HG03159 (cell line): ENCODE measurements around the gene ETNK2.

Source experiments
- ATAC-seq: cut with Tn5 transposase; IDR thresholded peaks from one replicate; pipeline ENCODE4 v1.9.1; 2021; ENCODE audit warnings: mild to moderate bottlenecking, moderate library complexity; ENCODE audit not compliant: unreplicated experiment

Gene ETNK2

DNA sequence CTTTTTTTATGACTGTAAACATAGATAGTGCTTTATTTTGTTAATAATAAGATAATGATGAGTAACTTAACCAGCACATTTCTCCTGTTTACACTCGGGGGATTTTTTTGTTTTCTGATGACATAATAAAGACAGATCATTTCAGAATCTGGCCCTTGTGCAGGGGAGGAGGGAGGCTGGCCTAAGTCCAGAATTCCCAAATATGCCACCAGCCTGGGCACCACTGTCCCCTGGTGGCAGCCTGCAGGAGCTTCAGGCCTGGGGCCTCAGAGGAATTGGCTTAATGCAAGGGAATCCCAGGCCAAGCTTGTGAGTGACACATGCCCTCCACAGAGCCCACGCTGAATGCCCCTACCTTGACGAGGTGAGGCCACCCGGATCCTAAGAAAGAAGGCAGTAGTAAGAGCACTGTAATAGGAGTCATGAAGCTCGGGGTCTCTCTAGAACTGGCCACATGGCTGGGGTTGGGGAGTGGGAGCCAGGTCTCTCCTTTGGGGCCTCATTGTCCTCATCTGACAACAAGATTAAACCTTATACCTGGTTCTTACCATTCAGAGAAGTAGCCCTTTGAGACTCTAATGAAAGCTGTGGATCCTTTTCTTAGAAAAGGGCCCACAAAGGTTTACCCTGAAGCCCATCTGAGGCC lies 24.1 kb downstream of the ETNK2 start:
- ATAC-seq: no peak

DNA sequence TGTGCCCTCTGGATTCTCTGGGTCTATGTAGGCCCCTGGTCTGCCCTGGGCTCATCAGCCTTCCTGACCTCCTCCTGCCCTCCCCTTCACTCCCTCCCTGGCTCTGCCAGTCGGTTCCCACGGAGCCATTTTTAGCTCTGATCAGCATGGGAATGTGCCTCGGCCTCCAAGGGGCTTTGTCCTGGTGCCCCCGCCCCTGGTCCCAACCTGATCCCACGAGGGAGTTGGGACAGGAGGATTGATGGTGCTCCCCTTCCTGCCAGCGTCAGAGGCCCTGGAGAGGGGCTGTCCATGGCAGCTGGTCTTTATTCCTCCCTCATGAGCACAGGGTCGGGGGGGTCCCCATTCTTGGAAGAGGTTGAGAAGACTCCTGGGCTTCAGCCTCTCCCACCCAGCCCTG lies 24.9 kb downstream of the ETNK2 start:
- ATAC-seq: no peak

DNA sequence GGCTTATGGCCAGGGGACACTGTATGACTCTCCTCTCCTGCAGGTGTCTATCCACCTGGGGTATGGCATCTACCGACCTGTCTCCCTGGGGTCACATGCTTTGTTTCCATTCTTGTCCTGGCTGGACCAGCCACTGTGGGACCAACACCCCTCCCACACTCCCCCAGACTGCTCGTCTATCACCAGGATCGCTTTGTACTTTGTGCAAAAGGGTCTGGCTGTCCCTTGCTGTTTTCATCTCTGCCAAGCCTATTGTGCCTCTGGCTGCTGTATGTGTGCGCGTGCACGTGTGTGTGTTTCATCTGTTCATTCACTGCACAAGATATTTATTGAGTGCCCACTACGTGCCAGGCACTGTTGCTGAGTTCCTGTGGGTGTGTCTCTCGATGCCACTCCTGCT lies 25.5 kb downstream of the ETNK2 start:
- ATAC-seq: no peak

DNA sequence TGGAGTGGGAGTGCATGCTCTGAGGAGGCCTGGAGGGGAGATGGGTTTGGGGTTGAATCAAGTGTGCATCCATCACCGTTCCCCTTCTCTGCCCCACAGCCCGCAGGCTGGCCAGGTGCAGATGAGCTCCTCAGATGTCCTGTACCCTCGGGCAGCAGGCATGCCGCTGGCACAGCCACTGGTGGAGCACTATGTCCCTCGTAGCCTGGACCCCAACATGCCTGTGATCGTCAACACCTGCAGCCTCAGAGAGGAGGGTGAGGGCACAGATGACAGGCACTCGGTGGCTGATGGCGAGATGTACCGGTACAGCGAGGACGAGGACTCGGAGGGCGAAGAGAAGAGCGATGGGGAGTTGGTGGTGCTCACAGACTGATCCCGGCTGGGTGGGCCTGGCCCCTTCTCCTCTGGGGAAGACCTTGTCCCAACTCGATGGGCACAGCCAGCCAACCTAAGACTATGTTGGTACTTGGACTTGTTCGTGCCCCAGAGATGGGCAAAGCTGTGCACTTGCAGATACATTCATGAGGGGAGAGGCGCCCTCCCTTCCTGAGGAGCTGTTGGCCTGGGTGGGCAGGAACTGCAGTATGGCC lies 26.0 kb downstream of the ETNK2 start:
- no peak for ATAC-seq

DNA sequence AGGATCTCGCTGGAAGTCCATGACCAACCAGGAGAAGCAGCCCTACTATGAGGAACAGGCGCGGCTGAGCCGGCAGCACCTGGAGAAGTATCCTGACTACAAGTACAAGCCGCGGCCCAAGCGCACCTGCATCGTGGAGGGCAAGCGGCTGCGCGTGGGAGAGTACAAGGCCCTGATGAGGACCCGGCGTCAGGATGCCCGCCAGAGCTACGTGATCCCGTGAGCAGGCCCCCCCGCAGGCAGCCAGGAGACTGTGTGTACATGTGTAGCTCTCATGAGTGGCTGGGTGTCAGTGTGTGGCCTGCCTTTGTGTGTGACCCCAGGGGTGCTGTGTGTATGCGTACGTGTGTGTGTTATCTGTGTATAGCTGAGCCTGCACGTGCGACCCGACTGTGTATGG lies 27.2 kb downstream of the ETNK2 start:
- no peak for ATAC-seq

DNA sequence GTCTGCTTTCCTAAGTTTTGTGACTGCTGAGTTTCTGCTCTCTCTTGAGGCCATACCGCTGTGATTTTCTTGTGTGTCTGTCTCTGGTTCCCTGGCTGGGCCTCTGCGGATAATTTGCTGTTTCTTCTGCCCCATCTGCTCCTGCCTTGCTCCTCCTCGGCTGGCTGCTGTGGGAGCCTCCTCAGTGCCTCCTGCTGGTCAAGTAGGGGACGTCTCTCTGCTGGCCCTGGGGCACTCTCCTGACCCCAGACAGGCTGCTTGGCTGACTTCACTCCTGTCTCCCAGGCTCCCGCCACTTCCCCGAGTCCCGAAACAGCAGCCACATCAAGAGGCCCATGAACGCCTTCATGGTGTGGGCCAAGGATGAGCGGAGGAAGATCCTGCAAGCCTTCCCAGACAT lies 28.5 kb downstream of the ETNK2 start:
- no peak for ATAC-seq

DNA sequence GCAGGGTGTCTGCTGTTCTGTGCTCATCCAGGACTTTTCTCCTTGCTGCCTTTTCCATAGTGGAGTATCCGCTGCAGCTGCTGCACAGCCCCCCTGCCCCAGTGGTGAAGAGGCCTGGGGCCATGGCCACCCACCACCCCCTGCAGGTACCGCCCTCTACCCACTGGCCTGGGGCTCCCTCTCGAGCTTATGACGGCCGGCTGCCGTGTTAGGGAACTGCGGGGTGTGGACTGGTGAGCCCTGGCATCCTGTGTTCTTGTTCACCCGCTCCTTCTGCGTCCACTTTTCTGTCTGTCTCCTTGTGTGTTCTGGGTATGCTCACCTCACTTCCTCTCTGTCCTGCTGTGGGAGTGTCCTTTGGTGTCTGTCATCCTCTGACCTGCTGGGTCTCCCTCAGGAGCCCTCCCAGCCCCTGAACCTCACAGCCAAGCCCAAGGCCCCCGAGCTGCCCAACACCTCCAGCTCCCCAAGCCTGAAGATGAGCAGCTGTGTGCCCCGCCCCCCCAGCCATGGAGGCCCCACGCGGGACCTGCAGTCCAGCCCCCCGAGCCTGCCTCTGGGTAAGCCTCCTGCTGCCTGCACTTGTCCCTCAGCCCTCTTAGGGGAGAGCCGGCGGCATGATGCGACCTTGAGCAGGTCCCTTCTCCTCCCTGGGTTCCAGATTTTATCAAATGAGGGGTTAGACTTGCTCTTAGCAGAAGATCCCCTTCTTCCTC lies 29.8 kb downstream of the ETNK2 start:
- ATAC-seq: no peak

DNA sequence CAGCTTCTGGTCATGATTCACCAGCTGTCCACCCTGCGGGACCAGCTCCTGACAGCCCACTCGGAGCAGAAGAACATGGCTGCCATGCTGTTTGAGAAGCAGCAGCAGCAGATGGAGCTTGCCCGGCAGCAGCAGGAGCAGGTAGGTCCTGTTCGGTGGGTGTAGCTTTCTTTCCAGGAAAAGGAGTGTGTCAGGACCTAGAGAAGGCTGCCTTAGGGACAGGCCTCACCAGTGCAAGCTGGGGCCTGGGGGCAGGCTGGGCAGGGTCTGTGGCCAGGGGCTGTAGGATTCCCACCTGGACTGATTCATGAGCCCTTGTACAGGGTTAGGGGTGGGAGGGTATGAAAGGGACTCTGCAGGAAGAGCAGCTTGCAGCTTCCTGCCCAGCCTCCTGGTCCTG lies 35.3 kb downstream of the ETNK2 start:
- no peak for ATAC-seq

DNA sequence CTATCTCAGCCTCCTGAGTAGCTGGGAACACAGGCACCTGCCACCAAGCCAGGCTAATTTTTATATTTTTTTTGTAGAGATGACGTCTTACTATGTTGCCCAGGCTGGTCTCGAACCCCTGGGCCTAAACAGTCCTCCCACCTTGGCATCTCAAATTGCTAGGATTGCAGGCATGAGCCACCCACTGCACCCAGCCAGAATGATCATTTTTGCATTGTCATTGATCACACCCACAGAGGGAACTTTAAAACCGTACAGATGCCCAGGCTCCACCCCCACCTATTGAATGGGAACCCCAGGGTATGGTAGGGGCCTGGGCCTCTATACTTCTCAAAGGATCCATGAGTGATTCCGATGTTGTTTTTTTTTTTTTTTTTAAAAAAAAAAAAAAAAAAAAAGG lies 36.7 kb downstream of the ETNK2 start:
- ATAC-seq: no peak

DNA sequence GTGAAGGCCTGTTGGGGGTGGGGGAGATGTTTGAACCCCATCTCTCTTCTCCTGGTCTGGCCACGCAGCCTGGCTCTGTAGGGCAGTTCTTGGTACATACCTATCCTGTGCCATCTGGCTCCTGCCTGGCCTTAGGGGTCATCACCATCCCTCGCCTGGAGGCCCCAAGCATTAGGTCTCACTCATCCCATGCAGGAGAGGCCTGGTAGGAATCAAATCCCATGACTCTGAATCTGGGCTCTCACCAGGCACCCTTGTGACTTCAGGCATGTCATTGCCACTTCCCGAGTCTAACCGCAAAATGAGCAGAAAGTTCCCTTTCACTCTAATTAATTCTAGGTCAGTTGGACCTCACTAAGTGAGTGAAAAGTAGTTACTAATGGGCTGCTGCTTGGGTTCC lies 37.2 kb downstream of the ETNK2 start:
- no peak for ATAC-seq

DNA sequence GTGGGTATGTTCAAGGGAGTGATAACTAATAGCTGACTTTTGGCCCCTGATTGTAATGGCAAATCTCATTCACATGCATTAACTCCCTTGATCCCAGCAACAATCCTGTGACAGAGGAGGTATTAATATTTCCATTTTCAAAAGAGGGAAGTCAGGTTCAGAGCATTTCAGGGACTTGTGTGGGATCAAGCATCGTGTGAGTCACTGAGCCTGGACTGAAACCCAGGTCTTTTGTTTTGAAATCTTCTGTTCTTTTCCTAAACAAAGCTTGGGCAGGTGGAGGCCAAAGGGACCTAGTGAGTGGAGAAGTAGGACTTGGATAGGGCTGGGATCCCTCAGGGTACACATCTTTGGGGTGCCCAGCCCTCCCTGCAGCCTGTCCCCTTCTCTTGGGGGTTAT lies 37.9 kb downstream of the ETNK2 start:
- no peak for ATAC-seq

DNA sequence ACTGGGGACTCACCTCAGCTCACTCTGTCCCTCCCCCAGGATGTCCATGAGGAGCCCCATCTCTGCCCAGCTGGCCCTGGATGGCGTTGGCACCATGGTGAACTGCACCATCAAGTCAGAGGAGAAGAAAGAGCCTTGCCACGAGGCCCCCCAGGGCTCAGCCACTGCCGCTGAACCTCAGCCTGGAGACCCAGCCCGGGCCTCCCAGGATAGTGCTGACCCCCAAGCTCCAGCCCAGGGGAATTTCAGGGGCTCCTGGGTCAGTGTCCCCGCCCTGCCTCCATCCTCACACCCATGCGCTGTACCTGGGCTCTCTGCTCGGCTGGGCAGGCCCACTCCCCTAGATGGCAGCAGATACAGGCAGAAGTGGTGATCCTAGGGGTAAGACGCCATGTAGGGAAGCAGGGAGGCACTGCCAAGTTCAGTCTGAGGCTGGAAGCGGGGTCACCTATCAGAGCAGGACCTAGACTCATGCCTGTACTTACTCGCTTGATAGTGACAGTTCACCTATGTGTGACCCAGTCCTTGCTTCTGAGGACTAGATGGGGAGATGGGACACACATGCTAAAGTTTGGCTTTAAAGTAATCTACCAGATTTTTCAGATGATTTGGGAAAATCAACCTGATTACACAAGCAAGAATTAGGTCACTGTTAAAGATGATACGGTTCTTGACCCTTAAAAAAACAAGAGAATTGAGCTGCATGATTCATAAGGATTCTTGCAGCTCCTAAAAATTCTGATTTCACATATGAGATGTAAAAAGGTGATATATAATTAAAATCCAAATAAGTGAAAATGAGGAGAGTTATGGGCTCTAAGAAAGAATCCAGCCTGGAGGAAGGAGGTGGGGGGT lies 38.7 kb downstream of the ETNK2 start:
- ATAC-seq: no peak

DNA sequence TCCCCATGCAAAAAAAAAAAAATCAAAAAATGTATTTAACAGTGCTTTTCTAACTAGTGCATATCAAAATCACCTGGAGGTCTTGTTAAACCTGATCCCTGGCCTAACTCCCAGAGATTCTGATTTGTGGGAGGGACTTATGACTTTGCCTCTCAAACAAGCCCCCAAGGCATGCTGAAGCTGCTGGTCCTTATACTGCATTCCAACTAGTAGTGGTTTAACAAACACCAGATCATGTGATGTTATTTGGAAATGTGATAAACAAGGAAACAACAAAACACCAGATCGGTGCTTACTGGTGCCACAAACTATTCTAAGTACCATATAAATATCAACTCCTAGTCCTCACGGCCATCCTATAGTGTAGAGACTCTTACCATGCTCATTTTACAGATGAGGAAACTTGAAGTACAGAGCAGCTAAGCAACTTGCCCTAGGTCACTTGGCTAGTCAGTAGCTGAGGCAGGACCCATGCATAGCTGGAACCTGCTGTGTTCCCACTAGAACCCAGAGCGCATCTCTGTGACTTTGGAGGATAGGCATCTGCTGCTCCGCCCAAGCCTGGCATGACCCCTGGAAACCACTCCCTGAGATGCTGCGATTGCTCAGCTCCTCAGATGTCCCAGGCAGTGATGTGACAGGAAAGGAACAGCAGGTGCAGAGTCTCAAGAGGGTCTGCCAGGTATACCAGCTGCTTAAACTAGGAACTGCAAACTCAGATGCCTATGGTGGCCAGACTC lies 40.8 kb downstream of the ETNK2 start:
- no peak for ATAC-seq

DNA sequence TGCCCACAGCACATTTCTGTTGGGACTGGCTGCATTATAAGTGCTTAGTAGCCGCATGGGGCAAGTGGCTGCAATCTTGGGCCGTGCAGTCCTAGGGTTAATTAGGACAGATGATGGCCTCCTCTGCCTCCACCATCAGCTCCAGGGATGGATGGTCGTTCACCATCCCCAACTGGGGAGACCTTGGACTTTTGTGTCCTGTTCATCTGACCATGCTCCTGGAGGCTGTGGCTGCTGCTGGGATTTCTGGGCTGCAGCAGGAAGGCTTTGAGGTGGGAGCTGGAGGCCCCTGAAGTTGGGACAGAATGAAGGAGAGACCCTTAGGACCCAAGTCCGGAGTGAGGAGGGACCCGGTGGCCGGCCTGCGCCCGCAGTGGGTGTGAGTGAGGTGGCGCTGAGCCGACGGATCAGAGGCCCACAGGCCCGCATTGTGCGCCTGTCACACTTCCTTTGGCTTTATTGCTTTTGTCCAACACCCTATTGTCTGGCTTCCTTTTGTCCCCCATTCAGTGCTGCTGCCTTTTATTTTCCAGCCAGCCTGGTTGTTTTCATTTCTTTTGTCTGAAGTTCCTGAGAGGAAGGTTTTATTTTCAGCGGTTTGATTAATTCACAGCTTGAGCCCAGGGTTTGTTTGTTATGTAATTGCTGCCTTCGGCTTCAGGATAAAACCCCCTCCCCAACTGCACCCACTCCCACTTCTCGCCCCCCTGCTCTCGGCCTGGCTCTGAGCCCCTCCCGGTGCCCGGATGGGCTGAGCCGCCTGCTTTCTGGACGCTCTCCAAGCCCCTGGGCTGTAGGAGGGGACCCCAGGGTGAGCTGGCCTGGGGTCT lies 43.3 kb downstream of the ETNK2 start:
- ATAC-seq: no peak

DNA sequence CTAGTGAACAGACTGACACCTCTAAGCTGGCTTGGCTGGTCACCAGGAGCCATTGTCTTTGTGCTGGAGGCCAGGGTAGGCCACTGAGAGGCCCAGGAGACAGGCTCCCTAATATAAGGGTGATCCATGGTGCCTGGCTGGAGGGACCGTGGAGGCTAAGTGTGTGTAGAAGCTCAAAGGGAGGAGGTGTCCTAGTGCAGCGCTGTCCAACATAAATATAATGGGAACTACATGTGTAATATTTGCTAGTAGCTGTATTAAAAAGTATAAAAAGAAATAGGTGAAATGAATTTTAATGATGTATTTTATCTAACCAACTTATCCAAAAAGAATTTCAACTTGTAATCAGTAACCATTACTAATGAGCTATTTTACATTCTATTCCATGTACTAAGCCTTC lies 44.0 kb downstream of the ETNK2 start:
- ATAC-seq: no peak

DNA sequence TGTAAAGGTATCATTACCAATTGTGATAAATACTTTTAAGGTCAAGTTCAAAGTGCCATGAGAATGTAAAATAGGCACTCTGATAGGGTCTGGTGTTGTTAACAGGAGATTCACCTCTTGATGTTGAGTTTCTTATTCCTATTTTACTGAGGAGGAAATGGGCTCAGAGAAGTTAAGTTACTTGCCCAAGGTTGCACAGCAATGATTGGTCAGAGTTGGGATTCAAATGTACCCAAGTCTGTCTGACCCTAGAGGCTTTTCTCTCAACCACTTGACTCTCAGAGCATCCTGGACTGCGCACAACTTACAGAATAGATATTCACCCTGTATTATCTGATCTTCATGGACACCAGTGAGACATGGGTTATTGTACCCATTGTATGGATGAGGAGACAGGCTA lies 45.0 kb downstream of the ETNK2 start:
- no peak for ATAC-seq

DNA sequence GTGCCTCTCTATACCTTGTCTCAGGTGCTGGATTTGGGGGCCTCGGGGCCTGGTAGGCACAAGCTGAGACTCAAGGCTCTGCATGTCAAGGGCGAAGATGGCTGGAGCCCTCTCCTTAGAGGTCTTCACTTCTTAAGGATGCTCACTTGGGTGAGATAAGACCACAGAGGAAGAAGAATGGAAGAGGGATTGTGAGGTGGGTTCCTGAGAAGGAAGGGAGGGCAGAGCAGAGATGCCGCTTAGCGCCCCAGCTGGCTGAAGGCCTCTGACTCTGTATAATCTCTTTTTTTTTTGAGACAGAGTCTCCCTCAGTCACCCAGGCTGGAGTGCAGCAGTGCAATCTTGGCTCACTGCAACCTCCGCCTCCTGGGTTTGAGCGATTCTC lies 46.7 kb downstream of the ETNK2 start:
- no peak for ATAC-seq

DNA sequence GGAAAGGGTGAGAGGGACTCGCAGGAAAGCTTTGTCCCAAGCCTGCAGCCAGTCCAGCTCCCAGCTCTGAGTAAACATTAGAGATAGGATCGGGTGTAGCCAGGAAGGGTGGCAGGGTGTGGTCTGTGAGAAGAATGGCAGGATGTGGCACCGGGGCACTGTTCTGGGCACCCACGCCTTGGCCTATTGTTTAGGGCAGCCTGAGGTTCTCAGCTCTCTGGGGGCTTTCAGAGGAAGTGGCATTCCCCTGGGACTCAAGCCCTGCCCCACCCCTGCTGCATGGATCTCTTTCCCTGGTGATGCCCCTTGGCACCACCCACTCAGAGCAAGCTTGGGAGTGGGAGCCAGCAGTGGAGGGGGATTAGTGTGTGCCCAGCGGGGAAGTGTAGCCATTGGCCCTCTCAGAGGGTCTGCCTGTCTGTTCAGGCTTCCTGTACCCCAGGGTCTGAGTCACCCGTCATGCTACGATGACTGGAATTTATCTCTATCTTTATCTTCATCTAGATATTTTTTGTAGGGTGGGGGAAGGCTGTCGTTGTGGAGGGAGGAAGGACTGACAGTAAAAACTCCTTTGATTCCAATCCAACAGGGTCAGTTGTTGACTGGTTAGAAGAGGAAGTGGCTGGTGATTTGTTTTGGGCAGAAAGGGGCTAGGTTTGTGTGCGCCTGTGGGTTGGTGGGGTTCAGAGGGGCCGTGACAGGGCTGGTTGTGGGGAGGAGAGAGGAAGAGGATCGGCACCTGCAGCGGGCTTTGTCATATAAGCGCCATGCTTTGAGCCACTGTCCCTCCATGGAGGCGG lies 47.3 kb downstream of the ETNK2 start:
- ATAC-seq: no peak

DNA sequence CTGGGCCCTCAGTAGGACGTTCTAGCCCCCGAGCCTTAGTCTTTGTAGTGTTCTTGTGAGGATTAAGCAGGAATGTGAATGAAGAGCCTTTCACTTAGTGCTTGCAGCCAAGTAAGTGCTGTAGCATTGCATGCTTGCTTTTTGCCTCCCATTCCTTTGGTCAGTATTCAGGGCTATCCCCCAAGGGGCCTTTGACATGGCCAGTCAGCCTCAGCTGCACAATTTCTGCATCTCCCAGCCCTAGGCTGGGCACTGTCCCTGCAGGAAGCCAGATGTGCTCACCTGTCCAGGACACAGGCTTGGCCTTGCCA lies 48.5 kb downstream of the ETNK2 start:
- no peak for ATAC-seq
